Cardiac fibroblast (primary cell): ENCODE results near the gene TNFRSF13B.
"Not testable (repeated sequence)": the region's sequence is repeated elsewhere in the genome, so short reads cannot be mapped to it uniquely, and the experiment has no call there.

Source experiments
- DNase-seq, 2 donors: peaks; one replicate each; pipeline versions ENCODE4 v3.0.0 to v3.0.0-alpha.2; 2010; ENCODE audit warnings: low read depth in 2 of 2
- H3K4me3 ChIP-seq, 2 donors: replicated peaks in 1 of 2; 1 replicate in 1 of 2; 2 replicates in 1 of 2; pipeline ENCODE4 v1.5.1; 2011; ENCODE audit warnings: low read depth in 2 of 2, low read length in 2 of 2, mild to moderate bottlenecking in 2 of 2, moderate library complexity in 1 of 2
- TF ChIP-seq, protein P1 (sequence below): IDR thresholded peaks from one replicate; pipeline ENCODE4 v1.5.1; 2011; ENCODE audit warnings: low read depth, mild to moderate bottlenecking, low read length, inconsistent platforms

Gene TNFRSF13B

DNA sequence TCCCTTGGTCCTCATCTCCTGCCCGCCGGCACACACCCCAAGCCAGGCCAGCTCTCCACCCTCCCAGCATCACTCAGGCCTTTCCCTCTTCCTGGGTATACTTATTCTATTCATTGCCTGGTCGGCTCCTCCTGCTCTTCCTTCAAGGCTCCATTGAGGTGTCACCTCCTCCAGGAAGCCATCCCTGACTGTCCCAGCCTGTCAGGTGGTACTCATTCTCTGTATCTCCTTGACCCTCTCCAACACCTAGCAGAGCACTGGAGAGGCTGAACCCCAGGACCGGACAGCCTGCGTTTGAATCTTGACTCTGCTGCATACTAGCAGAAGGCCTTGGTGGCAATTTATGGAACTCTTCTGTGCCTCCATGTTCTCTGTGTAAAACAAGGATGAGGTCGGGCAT, 428 bp upstream of the TNFRSF13B start:
- DNase-seq: no peak
- H3K4me3 ChIP-seq: no peak overlapping the region
- TF ChIP-seq, protein P1, sequence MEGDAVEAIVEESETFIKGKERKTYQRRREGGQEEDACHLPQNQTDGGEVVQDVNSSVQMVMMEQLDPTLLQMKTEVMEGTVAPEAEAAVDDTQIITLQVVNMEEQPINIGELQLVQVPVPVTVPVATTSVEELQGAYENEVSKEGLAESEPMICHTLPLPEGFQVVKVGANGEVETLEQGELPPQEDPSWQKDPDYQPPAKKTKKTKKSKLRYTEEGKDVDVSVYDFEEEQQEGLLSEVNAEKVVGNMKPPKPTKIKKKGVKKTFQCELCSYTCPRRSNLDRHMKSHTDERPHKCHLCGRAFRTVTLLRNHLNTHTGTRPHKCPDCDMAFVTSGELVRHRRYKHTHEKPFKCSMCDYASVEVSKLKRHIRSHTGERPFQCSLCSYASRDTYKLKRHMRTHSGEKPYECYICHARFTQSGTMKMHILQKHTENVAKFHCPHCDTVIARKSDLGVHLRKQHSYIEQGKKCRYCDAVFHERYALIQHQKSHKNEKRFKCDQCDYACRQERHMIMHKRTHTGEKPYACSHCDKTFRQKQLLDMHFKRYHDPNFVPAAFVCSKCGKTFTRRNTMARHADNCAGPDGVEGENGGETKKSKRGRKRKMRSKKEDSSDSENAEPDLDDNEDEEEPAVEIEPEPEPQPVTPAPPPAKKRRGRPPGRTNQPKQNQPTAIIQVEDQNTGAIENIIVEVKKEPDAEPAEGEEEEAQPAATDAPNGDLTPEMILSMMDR: no peak

GRCh38 chr17:16969931-16970906, 1.7 kb downstream of the TNFRSF13B start:
- H3K4me3 ChIP-seq: no peak overlapping the region
- no peak for DNase-seq
- TF ChIP-seq, protein P1: no peak

GRCh38 chr17:16968786-16969185, 3.1 kb downstream of the TNFRSF13B start:
- TF ChIP-seq, protein P1: no peak
- DNase-seq: no peak
- H3K4me3 ChIP-seq: no peak overlapping the region

DNA sequence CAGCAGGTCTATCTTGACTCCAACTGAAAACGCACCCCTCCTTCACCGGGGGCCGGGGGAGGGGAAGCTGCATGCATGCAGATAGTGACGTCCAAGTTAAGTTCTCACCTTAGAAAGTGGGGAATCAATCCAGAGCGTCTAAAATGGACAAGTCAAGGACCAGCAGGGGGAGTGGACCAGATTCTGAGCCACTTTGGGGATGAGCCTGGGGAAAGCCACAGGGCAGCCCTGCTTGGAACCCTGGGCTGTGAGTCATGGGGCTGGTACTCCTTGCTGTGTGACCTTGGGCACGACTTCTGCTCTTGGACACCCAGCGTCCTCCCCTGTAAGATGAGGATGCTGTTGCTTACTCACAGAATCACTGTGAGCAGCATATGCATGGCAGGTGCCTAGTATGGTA, 9.1 kb downstream of the TNFRSF13B start:
- TF ChIP-seq, protein P1: no peak
- DNase-seq: no peak
- H3K4me3 ChIP-seq: no peak overlapping the region

GRCh38 chr17:16961792-16962191, 10.1 kb downstream of the TNFRSF13B start:
- TF ChIP-seq, protein P1: no peak
- no peak for DNase-seq

DNA sequence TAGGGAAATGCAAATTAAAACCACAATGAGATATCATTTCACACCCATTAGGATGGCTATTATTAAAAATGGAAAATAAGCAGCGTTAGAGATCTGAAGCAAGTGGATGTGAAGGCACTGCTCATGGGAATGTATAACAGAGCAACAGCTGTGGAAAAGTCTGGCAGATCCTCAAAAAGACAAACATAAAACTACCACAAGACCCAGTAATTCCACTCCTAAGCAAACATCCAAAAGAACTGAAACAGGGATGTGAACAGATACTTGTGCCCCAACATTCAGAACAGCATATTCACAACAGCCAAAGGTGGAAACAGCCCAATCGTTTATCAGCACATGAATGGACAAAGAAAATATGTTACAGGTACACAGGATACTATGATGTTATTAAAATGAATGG, 10.9 kb downstream of the TNFRSF13B start:
- not testable (repeated sequence) for DNase-seq, H3K4me3 ChIP-seq

More at GRCh38 chr17:16961792-16962191, 10.1 kb downstream of the TNFRSF13B start:
- H3K4me3 ChIP-seq: no peak overlapping the region

DNA sequence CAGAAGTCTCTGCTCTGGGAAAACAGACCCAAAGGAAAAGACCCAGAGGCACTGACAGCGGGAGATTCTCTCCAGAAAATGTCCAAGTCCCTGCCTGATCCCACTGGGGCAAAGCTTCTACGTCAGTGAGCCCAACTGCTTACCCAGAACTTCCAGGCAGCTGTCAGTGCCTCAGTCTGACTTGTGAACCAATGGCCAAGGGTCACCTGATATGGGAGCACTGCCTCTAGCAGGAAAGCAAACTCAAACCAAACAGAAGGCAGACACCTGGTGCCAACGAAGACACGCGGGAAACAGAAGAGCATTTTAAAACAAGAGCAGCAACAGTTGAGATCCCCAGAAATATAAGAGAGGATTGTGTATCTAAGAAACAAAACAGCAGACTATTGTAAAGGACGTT, 16.9 kb downstream of the TNFRSF13B start:
- not testable (repeated sequence) for DNase-seq

GRCh38 chr17:16954521-16954920, 17.4 kb downstream of the TNFRSF13B start:
- DNase-seq: no peak
- no peak overlapping the region for H3K4me3 ChIP-seq
- TF ChIP-seq, protein P1: no peak

More for the DNA sequence above, 16.9 kb downstream of the TNFRSF13B start:
- H3K4me3 ChIP-seq: not testable (repeated sequence)
